Stimulated activated CD8-positive, alpha-beta memory T cell treated with anti-CD3 and anti-CD28 coated beads, Interleukin-2, amount 100 ng/mL, for 1 hour (primary cell): ENCODE results near the gene PPP1R1A.

Experiments
- DNase-seq, 2 donors: peaks; one replicate each; pipeline ENCODE4 v3.0.0-alpha.2; 2020; ENCODE audit warnings: low read depth in 2 of 2

Gene PPP1R1A

GRCh38 chr12:54571193-54572188 lies 17.0 kb downstream of the PPP1R1A start:
- no peak for DNase-seq

- DNase-seq: no peak
Observed at GRCh38 chr12:54569995-54570528, 18.4 kb downstream of the PPP1R1A start.

GRCh38 chr12:54569072-54569471 lies 19.4 kb downstream of the PPP1R1A start:
- DNase-seq: no peak

GRCh38 chr12:54566792-54567191 lies 21.7 kb downstream of the PPP1R1A start:
- DNase-seq: no peak

GRCh38 chr12:54565986-54566544 lies 22.4 kb downstream of the PPP1R1A start:
- no peak for DNase-seq

- DNase-seq: no peak
Observed at GRCh38 chr12:54565310-54565985, 23.0 kb downstream of the PPP1R1A start.

- no peak for DNase-seq
Observed at GRCh38 chr12:54564768-54565167, 23.7 kb downstream of the PPP1R1A start.

- DNase-seq: no peak
Observed at GRCh38 chr12:54563787-54564186, 24.7 kb downstream of the PPP1R1A start.

GRCh38 chr12:54562750-54563356 lies 25.6 kb downstream of the PPP1R1A start:
- no peak for DNase-seq

GRCh38 chr12:54561164-54561563 lies 27.3 kb downstream of the PPP1R1A start:
- DNase-seq: no peak

GRCh38 chr12:54560374-54560858 lies 28.0 kb downstream of the PPP1R1A start:
- DNase-seq: peak; percentile 50 to 68

- no peak for DNase-seq
Observed at GRCh38 chr12:54558759-54559158, 29.7 kb downstream of the PPP1R1A start.

GRCh38 chr12:54558311-54558710 lies 30.1 kb downstream of the PPP1R1A start:
- DNase-seq: no peak

GRCh38 chr12:54555670-54556257 lies 32.7 kb downstream of the PPP1R1A start:
- no peak for DNase-seq

GRCh38 chr12:54549774-54550451 lies 38.5 kb downstream of the PPP1R1A start:
- DNase-seq: no peak

GRCh38 chr12:54546511-54546910 lies 41.9 kb downstream of the PPP1R1A start:
- no peak for DNase-seq

GRCh38 chr12:54544743-54545142 lies 43.7 kb downstream of the PPP1R1A start:
- DNase-seq: no peak

GRCh38 chr12:54543526-54543925 lies 44.9 kb downstream of the PPP1R1A start:
- DNase-seq: no peak

GRCh38 chr12:54541751-54542290 lies 46.6 kb downstream of the PPP1R1A start:
- DNase-seq: no peak

GRCh38 chr12:54538136-54538700 lies 50.2 kb downstream of the PPP1R1A start:
- DNase-seq: no peak
